ENCODE data around the gene KRT7.
A peak's percentile ranks its signal among the peaks of the same experiment; 100 is the strongest.

KRT7 gene

DNA sequence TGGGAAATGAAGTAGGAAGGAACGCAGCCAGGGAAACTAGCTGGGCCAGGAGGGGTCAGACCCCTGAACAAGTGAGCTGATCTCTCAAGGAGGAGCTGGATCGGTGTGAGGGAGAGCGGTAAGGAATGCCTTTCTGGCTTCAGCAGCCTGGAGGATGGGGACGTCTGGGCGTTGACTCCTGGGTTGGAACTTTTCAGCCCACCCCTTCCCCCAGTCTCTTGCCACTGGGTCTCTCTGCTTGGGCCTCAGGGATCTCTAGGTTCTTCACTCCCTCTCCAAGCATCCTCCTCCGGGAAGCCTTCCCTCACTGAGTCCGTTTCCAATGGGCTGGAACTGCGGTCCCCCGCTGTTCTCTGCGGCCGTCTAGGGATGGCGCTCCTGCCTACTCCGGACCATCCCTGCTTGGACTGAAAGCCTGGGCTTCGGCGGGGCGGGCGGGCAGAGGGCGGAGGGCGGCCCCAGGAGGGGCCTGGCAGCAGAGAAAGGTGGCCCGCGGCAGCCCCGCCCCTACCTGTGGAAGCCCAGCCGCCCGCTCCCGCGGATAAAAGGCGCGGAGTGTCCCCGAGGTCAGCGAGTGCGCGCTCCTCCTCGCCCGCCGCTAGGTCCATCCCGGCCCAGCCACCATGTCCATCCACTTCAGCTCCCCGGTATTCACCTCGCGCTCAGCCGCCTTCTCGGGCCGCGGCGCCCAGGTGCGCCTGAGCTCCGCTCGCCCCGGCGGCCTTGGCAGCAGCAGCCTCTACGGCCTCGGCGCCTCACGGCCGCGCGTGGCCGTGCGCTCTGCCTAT, at the start of gene KRT7:
TSS of gene KRT7 (plus strand) at position 570 of the 788 bp plus-strand sequence. CDS start at position 624, 54 bp downstream.
- Histone ChIP-seq H3K4me3 (ENCODE audit: low read length) (peak within 1 kb of the TSS; percentile 27; the same call in 1 of the 2 replicates), H3K27me3 (ENCODE audit: control insufficient read depth, insufficient read depth, low read length) (peaks cover 12% of the 10 kb centered on the region; the same call in 1 of the 2 replicates), H3K27ac (ENCODE audit: low read length) (no peak within 1 kb of the TSS), H3K4me1 (ENCODE audit: control insufficient read depth, insufficient read depth, low read length) (peaks cover 7% of the 10 kb centered on the region), H3K9me3 (ENCODE audit: control insufficient read depth, insufficient read depth, low read length) (no peaks in the 10 kb centered on the region), H3K36me3 (ENCODE audit: control insufficient read depth, insufficient read depth, low read length) (no peaks in the 10 kb centered on the region)
- DNase-seq (ENCODE audit: low read depth, low spot score) = no peak
- WGBS (ENCODE audit: insufficient coverage, insufficient read length) = no CpG with 5 or more reads among the region's 58 CpGs

DNA sequence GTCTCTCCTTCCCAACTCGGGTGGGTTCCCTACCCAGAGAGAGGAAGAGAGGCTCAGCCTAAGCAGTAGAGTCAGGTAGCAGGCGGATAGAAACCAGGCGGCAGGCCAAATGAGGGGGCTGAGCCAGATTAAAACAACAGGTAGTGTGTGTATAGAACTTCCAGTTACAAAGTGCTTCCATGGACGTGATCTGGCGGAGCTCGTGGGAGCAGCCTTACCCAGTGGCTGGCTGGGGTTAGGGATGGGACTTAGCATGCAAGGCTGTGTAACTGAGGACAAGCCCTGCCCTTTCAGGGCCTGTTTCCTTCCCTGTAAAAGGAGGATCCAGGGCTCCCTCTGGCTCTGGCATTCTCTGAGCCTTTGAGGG, 49.5 kb upstream of the KRT7 start:
- Histone ChIP-seq H3K4me1 (ENCODE audit: control insufficient read depth, insufficient read depth, low read length) (peaks cover 5% of the 10 kb centered on the region), H3K9me3 (ENCODE audit: control insufficient read depth, insufficient read depth, low read length) (no peaks in the 10 kb centered on the region), H3K4me3 (ENCODE audit: low read length) (no peak overlapping the region), H3K36me3 (ENCODE audit: control insufficient read depth, insufficient read depth, low read length) (no peaks in the 10 kb centered on the region), H3K27me3 (ENCODE audit: control insufficient read depth, insufficient read depth, low read length) (no peaks in the 10 kb centered on the region), H3K27ac (ENCODE audit: low read length) (no peak overlapping the region)
- DNase-seq (ENCODE audit: low read depth, low spot score) = no peak
- WGBS (ENCODE audit: insufficient coverage, insufficient read length) = no CpG with 5 or more reads among the region's 6 CpGs

DNA sequence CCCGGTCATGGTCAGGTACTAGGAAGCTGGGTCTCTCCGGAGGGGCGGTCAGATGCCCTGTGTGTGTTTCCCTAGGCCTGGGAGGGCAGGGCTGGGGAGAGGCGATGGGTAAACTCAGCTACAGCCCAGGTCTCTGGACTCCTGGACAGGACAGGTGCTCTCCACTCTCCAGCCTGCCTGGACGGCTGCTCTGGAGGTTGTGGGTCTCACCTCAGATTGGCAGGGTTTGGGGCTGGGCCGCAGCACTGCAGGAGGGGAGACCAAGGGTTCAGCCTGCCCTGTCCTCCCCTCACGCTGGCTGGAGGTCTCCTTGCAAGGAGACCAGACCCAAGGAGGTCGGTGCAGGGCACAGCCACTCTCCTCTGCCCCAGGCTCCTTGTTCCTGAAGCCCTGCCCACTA, 49.1 kb upstream of the KRT7 start:
- Histone ChIP-seq H3K27me3 (ENCODE audit: control insufficient read depth, insufficient read depth, low read length) (no peaks in the 10 kb centered on the region), H3K4me1 (ENCODE audit: control insufficient read depth, insufficient read depth, low read length) (peaks cover 5% of the 10 kb centered on the region), H3K36me3 (ENCODE audit: control insufficient read depth, insufficient read depth, low read length) (no peaks in the 10 kb centered on the region), H3K27ac (ENCODE audit: low read length) (no peak overlapping the region), H3K4me3 (ENCODE audit: low read length) (no peak overlapping the region), H3K9me3 (ENCODE audit: control insufficient read depth, insufficient read depth, low read length) (no peaks in the 10 kb centered on the region)
- no peak for DNase-seq (ENCODE audit: low read depth, low spot score)
- no CpG with 5 or more reads among the region's 8 CpGs for WGBS (ENCODE audit: insufficient coverage, insufficient read length)

DNA sequence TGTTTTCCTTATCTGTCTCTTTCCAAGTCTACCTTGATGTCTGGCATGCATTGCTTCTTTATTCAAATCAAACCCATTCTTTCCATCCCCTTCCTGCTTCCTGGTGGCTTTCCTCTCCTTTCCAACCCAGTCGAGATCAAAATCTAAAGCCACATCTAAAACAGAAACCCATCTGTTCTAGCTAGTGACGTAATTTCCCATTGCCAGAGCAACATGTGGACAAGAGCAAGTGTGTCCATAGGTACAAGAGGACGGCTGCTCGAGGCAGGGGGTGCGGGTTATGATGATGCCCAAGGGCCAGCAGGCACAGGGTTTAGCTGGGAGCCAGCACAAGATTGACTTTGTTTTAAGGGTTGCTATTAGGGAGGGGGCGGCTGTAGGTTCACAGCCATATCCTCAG, 48.2 kb upstream of the KRT7 start:
- no peaks in the 10 kb centered on the region for H3K36me3 ChIP-seq (ENCODE audit: control insufficient read depth, insufficient read depth, low read length)
- H3K9me3 ChIP-seq (ENCODE audit: control insufficient read depth, insufficient read depth, low read length) = no peaks in the 10 kb centered on the region
- no peak for DNase-seq (ENCODE audit: low read depth, low spot score)
- no CpG with 5 or more reads among the region's 6 CpGs for WGBS (ENCODE audit: insufficient coverage, insufficient read length)
- H3K27ac ChIP-seq (ENCODE audit: low read length) = no peak overlapping the region
- no peak overlapping the region for H3K4me3 ChIP-seq (ENCODE audit: low read length)
- no peaks in the 10 kb centered on the region for H3K27me3 ChIP-seq (ENCODE audit: control insufficient read depth, insufficient read depth, low read length)
- peaks cover 5% of the 10 kb centered on the region; the same call in 1 of the 2 replicates for H3K4me1 ChIP-seq (ENCODE audit: control insufficient read depth, insufficient read depth, low read length)

GRCh38 chr12:52185400-52185967, 47.6 kb upstream of the KRT7 start:
- Histone ChIP-seq H3K4me3 (ENCODE audit: low read length) (no peak overlapping the region), H3K27me3 (ENCODE audit: control insufficient read depth, insufficient read depth, low read length) (no peaks in the 10 kb centered on the region), H3K36me3 (ENCODE audit: control insufficient read depth, insufficient read depth, low read length) (no peaks in the 10 kb centered on the region), H3K4me1 (ENCODE audit: control insufficient read depth, insufficient read depth, low read length) (peaks cover 5% of the 10 kb centered on the region; the same call in 1 of the 2 replicates), H3K27ac (ENCODE audit: low read length) (no peak overlapping the region), H3K9me3 (ENCODE audit: control insufficient read depth, insufficient read depth, low read length) (no peaks in the 10 kb centered on the region)
- DNase-seq (ENCODE audit: low read depth, low spot score) = no peak
- no CpG with 5 or more reads among the region's 16 CpGs for WGBS (ENCODE audit: insufficient coverage, insufficient read length)

GRCh38 chr12:52186118-52186840, 46.8 kb upstream of the KRT7 start:
- H3K9me3 ChIP-seq (ENCODE audit: control insufficient read depth, insufficient read depth, low read length) = no peaks in the 10 kb centered on the region
- no peak overlapping the region for H3K27ac ChIP-seq (ENCODE audit: low read length)
- H3K4me3 ChIP-seq (ENCODE audit: low read length) = no peak overlapping the region
- peaks cover 4% of the 10 kb centered on the region; the same call in 1 of the 2 replicates for H3K4me1 ChIP-seq (ENCODE audit: control insufficient read depth, insufficient read depth, low read length)
- no CpG with 5 or more reads among the region's 8 CpGs for WGBS (ENCODE audit: insufficient coverage, insufficient read length)
- no peak for DNase-seq (ENCODE audit: low read depth, low spot score)
- no peaks in the 10 kb centered on the region for H3K27me3 ChIP-seq (ENCODE audit: control insufficient read depth, insufficient read depth, low read length)
- no peaks in the 10 kb centered on the region; the same call in 1 of the 2 replicates for H3K36me3 ChIP-seq (ENCODE audit: control insufficient read depth, insufficient read depth, low read length)

GRCh38 chr12:52187206-52187605, 45.8 kb upstream of the KRT7 start:
- Histone ChIP-seq H3K36me3 (ENCODE audit: control insufficient read depth, insufficient read depth, low read length) (no peaks in the 10 kb centered on the region; the same call in 1 of the 2 replicates), H3K9me3 (ENCODE audit: control insufficient read depth, insufficient read depth, low read length) (no peaks in the 10 kb centered on the region), H3K4me3 (ENCODE audit: low read length) (no peak overlapping the region), H3K4me1 (ENCODE audit: control insufficient read depth, insufficient read depth, low read length) (peaks cover 3% of the 10 kb centered on the region; the same call in 1 of the 2 replicates), H3K27ac (ENCODE audit: low read length) (no peak overlapping the region), H3K27me3 (ENCODE audit: control insufficient read depth, insufficient read depth, low read length) (no peaks in the 10 kb centered on the region)
- no CpG with 5 or more reads among the region's 11 CpGs for WGBS (ENCODE audit: insufficient coverage, insufficient read length)
- no peak for DNase-seq (ENCODE audit: low read depth, low spot score)

- no CpG with 5 or more reads among the region's 5 CpGs for WGBS (ENCODE audit: insufficient coverage, insufficient read length)
- H3K27ac ChIP-seq (ENCODE audit: low read length) = no peak overlapping the region
Measured at GRCh38 chr12:52187640-52188039, 45.4 kb upstream of the KRT7 start.

DNA sequence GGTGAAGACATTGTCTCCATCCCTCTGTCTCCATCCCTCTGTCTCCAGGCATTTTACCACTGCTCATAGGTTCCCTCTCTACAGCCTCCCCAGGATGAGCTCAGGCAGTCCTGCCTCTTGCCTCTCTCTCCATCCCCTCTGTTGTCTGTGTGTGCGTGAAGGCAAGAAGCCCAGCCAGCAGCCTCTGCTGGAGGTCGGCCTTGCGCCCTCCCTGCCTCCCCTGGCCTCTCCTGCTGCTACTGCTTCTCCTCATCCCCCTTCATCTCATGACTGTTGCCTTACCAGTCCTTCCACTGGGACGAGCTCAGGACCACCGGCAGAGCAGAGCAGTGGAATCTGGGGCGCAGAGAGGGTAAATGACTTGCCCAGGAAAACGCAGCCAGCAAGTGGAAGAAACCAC, 44.4 kb upstream of the KRT7 start:
- no peak overlapping the region for H3K27ac ChIP-seq (ENCODE audit: low read length)
- no peaks in the 10 kb centered on the region for H3K9me3 ChIP-seq (ENCODE audit: control insufficient read depth, insufficient read depth, low read length)
- peaks cover 3% of the 10 kb centered on the region; the same call in 1 of the 2 replicates for H3K4me1 ChIP-seq (ENCODE audit: control insufficient read depth, insufficient read depth, low read length)
- no peaks in the 10 kb centered on the region; the same call in 1 of the 2 replicates for H3K36me3 ChIP-seq (ENCODE audit: control insufficient read depth, insufficient read depth, low read length)
- no peak for DNase-seq (ENCODE audit: low read depth, low spot score)
- H3K27me3 ChIP-seq (ENCODE audit: control insufficient read depth, insufficient read depth, low read length) = no peaks in the 10 kb centered on the region
- no CpG with 5 or more reads among the region's 7 CpGs for WGBS (ENCODE audit: insufficient coverage, insufficient read length)
- no peak overlapping the region for H3K4me3 ChIP-seq (ENCODE audit: low read length)

More at GRCh38 chr12:52187640-52188039, 45.4 kb upstream of the KRT7 start:
- DNase-seq (ENCODE audit: low read depth, low spot score) = no peak
- Histone ChIP-seq H3K4me1 (ENCODE audit: control insufficient read depth, insufficient read depth, low read length) (peaks cover 3% of the 10 kb centered on the region; the same call in 1 of the 2 replicates), H3K36me3 (ENCODE audit: control insufficient read depth, insufficient read depth, low read length) (no peaks in the 10 kb centered on the region; the same call in 1 of the 2 replicates), H3K9me3 (ENCODE audit: control insufficient read depth, insufficient read depth, low read length) (no peaks in the 10 kb centered on the region), H3K27me3 (ENCODE audit: control insufficient read depth, insufficient read depth, low read length) (no peaks in the 10 kb centered on the region), H3K4me3 (ENCODE audit: low read length) (no peak overlapping the region)
